ENCODE measurements around the gene C1orf35.

Gene C1orf35

GRCh38 chr1:228145463-228146416 is 42.6 kb upstream of the C1orf35 start:
- in situ Hi-C loops (cut with MboI; ENCODE audit: low sequenced_read_pairs, unreplicated experiment), result no loop called here
- peak; percentile 17 for DNase-seq (ENCODE audit: low spot score)
- TF ChIP-seq, protein P1, sequence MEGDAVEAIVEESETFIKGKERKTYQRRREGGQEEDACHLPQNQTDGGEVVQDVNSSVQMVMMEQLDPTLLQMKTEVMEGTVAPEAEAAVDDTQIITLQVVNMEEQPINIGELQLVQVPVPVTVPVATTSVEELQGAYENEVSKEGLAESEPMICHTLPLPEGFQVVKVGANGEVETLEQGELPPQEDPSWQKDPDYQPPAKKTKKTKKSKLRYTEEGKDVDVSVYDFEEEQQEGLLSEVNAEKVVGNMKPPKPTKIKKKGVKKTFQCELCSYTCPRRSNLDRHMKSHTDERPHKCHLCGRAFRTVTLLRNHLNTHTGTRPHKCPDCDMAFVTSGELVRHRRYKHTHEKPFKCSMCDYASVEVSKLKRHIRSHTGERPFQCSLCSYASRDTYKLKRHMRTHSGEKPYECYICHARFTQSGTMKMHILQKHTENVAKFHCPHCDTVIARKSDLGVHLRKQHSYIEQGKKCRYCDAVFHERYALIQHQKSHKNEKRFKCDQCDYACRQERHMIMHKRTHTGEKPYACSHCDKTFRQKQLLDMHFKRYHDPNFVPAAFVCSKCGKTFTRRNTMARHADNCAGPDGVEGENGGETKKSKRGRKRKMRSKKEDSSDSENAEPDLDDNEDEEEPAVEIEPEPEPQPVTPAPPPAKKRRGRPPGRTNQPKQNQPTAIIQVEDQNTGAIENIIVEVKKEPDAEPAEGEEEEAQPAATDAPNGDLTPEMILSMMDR (IDR thresholded peaks at IDR 0.05; ENCODE audit: borderline replicate concordance, control extremely low read depth, extremely low read depth, insufficient read depth, missing control alignments), result no peak

GRCh38 chr1:228144993-228145343 is 41.8 kb upstream of the C1orf35 start:
- peak; percentile 10 for DNase-seq (ENCODE audit: low spot score)
- in situ Hi-C loops (cut with MboI; ENCODE audit: low sequenced_read_pairs, unreplicated experiment), result no loop called here

GRCh38 chr1:228144193-228144992 is 41.3 kb upstream of the C1orf35 start:
- TF ChIP-seq, protein P1 (IDR thresholded peaks at IDR 0.05; ENCODE audit: borderline replicate concordance, control extremely low read depth, extremely low read depth, insufficient read depth, missing control alignments), result no peak
- in situ Hi-C loops (cut with MboI; ENCODE audit: low sequenced_read_pairs, unreplicated experiment), result no loop called here
- peak; percentile 15 for DNase-seq (ENCODE audit: low spot score)

More at GRCh38 chr1:228144993-228145343, 41.8 kb upstream of the C1orf35 start:
- TF ChIP-seq, protein P1 (IDR thresholded peaks at IDR 0.05; ENCODE audit: borderline replicate concordance, control extremely low read depth, extremely low read depth, insufficient read depth, missing control alignments), result no peak

GRCh38 chr1:228143480-228144192 is 40.5 kb upstream of the C1orf35 start:
- in situ Hi-C loops (cut with MboI; ENCODE audit: low sequenced_read_pairs, unreplicated experiment), result no loop called here
- peak; percentile 10 for DNase-seq (ENCODE audit: low spot score)
- TF ChIP-seq, protein P1 (IDR thresholded peaks at IDR 0.05; ENCODE audit: borderline replicate concordance, control extremely low read depth, extremely low read depth, insufficient read depth, missing control alignments), result no peak

GRCh38 chr1:228142701-228143136 is 39.6 kb upstream of the C1orf35 start:
- in situ Hi-C loops (cut with MboI; ENCODE audit: low sequenced_read_pairs, unreplicated experiment), result no loop called here
- DNase-seq (ENCODE audit: low spot score), result peak; percentile 12
- TF ChIP-seq, protein P1 (IDR thresholded peaks at IDR 0.05; ENCODE audit: borderline replicate concordance, control extremely low read depth, extremely low read depth, insufficient read depth, missing control alignments), result no peak

DNA sequence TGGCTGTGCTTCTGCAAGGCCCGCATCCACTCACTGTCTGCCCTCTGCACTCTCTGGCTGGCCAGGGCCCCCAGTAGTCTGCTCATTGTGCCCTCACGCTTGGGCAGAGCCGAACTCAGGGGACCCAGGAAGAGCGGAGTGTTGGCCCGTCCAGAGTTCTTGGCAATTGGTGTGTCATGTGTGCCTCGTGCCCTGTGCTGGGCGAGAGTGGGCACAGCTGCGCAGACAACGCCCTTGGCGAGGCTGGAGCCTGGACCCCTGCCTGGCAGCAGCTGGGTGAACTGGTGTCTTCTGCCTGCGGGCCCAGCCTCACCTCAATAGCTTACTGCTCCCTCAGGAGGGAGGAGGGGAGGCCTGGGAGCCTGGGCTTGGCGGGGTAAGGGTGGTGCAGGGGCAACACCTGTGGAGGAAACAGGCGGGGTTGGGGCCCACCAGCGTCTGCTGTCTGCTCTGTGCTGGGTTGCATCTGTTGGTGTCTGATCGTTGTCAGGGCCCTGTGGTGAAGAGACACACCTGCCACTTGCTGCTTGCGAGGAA is 39.1 kb upstream of the C1orf35 start:
- TF ChIP-seq, protein P1 (IDR thresholded peaks at IDR 0.05; ENCODE audit: borderline replicate concordance, control extremely low read depth, extremely low read depth, insufficient read depth, missing control alignments), result no peak
- in situ Hi-C loops (cut with MboI; ENCODE audit: low sequenced_read_pairs, unreplicated experiment), result no loop called here
- DNase-seq (ENCODE audit: low spot score), result peak; percentile 17
